Spleen (tissue), 7 donors: Measurements from ENCODE around the gene PLEKHG1.

Source experiments
- CTCF ChIP-seq, 11 experiments: fragments of 200-600 bp in 7 of 11; fragments of 450-650 bp in 4 of 11; sonication (generic) in 4 of 11; IDR thresholded peaks in 8 of 11; conservative IDR thresholded peaks in 3 of 11; 1 replicate in 7 of 11; 2 replicates in 4 of 11; pipeline versions ENCODE4 v1.4.0 to v1.8.0; 2016 to 2021; ENCODE audit warnings: antibody characterized with exemption in 11 of 11, inconsistent platforms in 4 of 11, mild to moderate bottlenecking in 1 of 11
- POLR2AphosphoS5 ChIP-seq, 3 donors: sonication (generic); formaldehyde crosslinking; IDR thresholded peaks; one replicate each; pipeline ENCODE4 v1.5.1; 2017; ENCODE audit warnings: antibody characterized with exemption in 3 of 3
- donor health status: DM: no; HTN: no; CAD: no; lungs with moderate emphysema.
- donor health status: DM: no; HTN: no; CAD: no.
- donor health status: DM: no; HTN: no; CAD: no.

- TF ChIP-seq CTCF (IDR thresholded peaks at IDR 0.05 in 8 of 11, conservative IDR thresholded peaks at IDR 0.05 in 3 of 11) (no peak), POLR2AphosphoS5 (IDR thresholded peaks at IDR 0.05) (no peak)
Measured at GRCh38 chr6:150619275-150619674, 19.6 kb downstream of the PLEKHG1 start.
